ENCODE results near the gene MAGI1. TPM values are rescaled to one million over a fixed set of nuclear protein-coding genes. Genes with fewer than 3 reads are reported as not detected.

The MAGI1 gene
- total RNA-seq, 6 donors from 2014 or later, result 33.0 to 72.9 (median 62.4) TPM

GRCh38 chr3:65986285-65986684 lies 52.4 kb downstream of the MAGI1 start:
- no peak overlapping the region for H3K27ac ChIP-seq
- no peaks in the 10 kb centered on the region for H3K9me3 ChIP-seq
- ATAC-seq (ENCODE audit: low FRiP score in 2 of 2) (no peak), DNase-seq (no peak)
- 79 to 83% methylated on average over 4 of the region's 4 CpGs for WGBS, 2 donors
- TF ChIP-seq CTCF (IDR thresholded peaks at IDR 0.05) (no peak), POLR2AphosphoS5 (IDR thresholded peaks at IDR 0.05) (no peak), POLR2A (IDR thresholded peaks at IDR 0.05) (no peak), EP300 (IDR thresholded peaks at IDR 0.05) (no peak)
- H3K4me3 ChIP-seq, result no peak overlapping the region
- no peaks in the 10 kb centered on the region for H3K27me3 ChIP-seq
- peaks cover 0 to 13% (median 0%) of the 10 kb centered on the region in 4 donors for H3K4me1 ChIP-seq
- H3K36me3 ChIP-seq, result no peaks in the 10 kb centered on the region

- ATAC-seq (ENCODE audit: low FRiP score in 2 of 2) (no peak), DNase-seq (no peak)
- no peaks in the 10 kb centered on the region for H3K36me3 ChIP-seq
- WGBS, 2 donors, result 69 to 78% methylated on average over 1 of the region's 1 CpG
- TF ChIP-seq CTCF (IDR thresholded peaks at IDR 0.05) (no peak), POLR2AphosphoS5 (IDR thresholded peaks at IDR 0.05) (no peak), EP300 (IDR thresholded peaks at IDR 0.05) (no peak), POLR2A (IDR thresholded peaks at IDR 0.05) (no peak)
- no peak overlapping the region for H3K4me3 ChIP-seq
- no peak overlapping the region for H3K27ac ChIP-seq
- no peaks in the 10 kb centered on the region for H3K9me3 ChIP-seq
- peaks cover 0 to 13% (median 0%) of the 10 kb centered on the region in 4 donors for H3K4me1 ChIP-seq
- H3K27me3 ChIP-seq, result no peaks in the 10 kb centered on the region
Observed at GRCh38 chr3:65984975-65985374, 53.7 kb downstream of the MAGI1 start.

- Histone ChIP-seq H3K27me3 (no peaks in the 10 kb centered on the region), H3K4me1 (peaks cover 0 to 13% (median 2%) of the 10 kb centered on the region in 4 donors), H3K36me3 (no peaks in the 10 kb centered on the region), H3K9me3 (no peaks in the 10 kb centered on the region), H3K4me3 (no peak overlapping the region), H3K27ac (no peak overlapping the region)
- TF ChIP-seq POLR2A (IDR thresholded peaks at IDR 0.05) (no peak), EP300 (IDR thresholded peaks at IDR 0.05) (no peak), POLR2AphosphoS5 (IDR thresholded peaks at IDR 0.05) (no peak), CTCF (IDR thresholded peaks at IDR 0.05) (no peak)
- no peak for ATAC-seq (ENCODE audit: low FRiP score in 2 of 2)
- 67 to 74% methylated on average over 1 of the region's 1 CpG for WGBS, 2 donors
- DNase-seq, result no peak
Observed at GRCh38 chr3:65983100-65983499, 55.6 kb downstream of the MAGI1 start.

GRCh38 chr3:65979731-65980130 lies 59.0 kb downstream of the MAGI1 start:
- Histone ChIP-seq H3K27me3 (no peaks in the 10 kb centered on the region), H3K27ac (peak overlapping the region in 1 of 4 donors; percentile 22), H3K36me3 (no peaks in the 10 kb centered on the region), H3K9me3 (no peaks in the 10 kb centered on the region), H3K4me3 (no peak overlapping the region), H3K4me1 (peaks cover 0 to 4% (median 0%) of the 10 kb centered on the region in 4 donors)
- ATAC-seq (ENCODE audit: low FRiP score in 2 of 2), result no peak
- 83 to 84% methylated on average over 4 of the region's 4 CpGs for WGBS, 2 donors
- no peak for DNase-seq
- no peak for TF ChIP-seq POLR2A (IDR thresholded peaks at IDR 0.05)
- TF ChIP-seq POLR2AphosphoS5 (IDR thresholded peaks at IDR 0.05), result peak in 1 of 2 donors; percentile 49

GRCh38 chr3:65979162-65979561 lies 59.6 kb downstream of the MAGI1 start:
- WGBS, 2 donors, result 57 to 58% methylated on average over 6 of the region's 6 CpGs
- H3K27me3 ChIP-seq, result no peaks in the 10 kb centered on the region
- no peak for TF ChIP-seq POLR2AphosphoS5 (IDR thresholded peaks at IDR 0.05)
- no peak for TF ChIP-seq EP300 (IDR thresholded peaks at IDR 0.05)
- no peak for TF ChIP-seq CTCF (IDR thresholded peaks at IDR 0.05)
- no peak for TF ChIP-seq POLR2A (IDR thresholded peaks at IDR 0.05)
- H3K9me3 ChIP-seq, result no peaks in the 10 kb centered on the region
- DNase-seq (no peak), ATAC-seq (ENCODE audit: low FRiP score in 2 of 2) (peak in 1 of 2 donors; percentile 63)
- peaks cover 0 to 4% (median 0%) of the 10 kb centered on the region in 4 donors for H3K4me1 ChIP-seq
- H3K4me3 ChIP-seq, result no peak overlapping the region
- peak overlapping the region in 1 of 4 donors; percentile 22 for H3K27ac ChIP-seq
- no peaks in the 10 kb centered on the region for H3K36me3 ChIP-seq
